ENCODE measurements around the gene FDXR. TPM values are rescaled to one million over a fixed set of nuclear protein-coding genes. Genes with fewer than 3 reads are reported as not detected.

FDXR gene
- total and polyA plus RNA-seq, 9 of the 15 experiments (the other 6 are each of a cell fraction or from before 2014, with no cell fraction given): 0.89 to 70.7 (median 30.9) TPM

- 0 out of 2 replicates have a peak, but pooled peaks have one; percentile 49 for TF ChIP-seq ARID4B (CRISPR knock-in tag; IDR thresholded peaks at IDR 0.05)
- TF ChIP-seq CREB3L1 (IDR thresholded peaks at IDR 0.05; ENCODE audit: borderline replicate concordance, low read depth): no peak
- no peak for TF ChIP-seq RNF2 (IDR thresholded peaks at IDR 0.05)
- no peak for TF ChIP-seq ARID2 (IDR thresholded peaks at IDR 0.05)
- TF ChIP-seq CBFA2T2 (conservative IDR thresholded peaks at IDR 0.05): no peak
- no peak for TF ChIP-seq MAFK (IDR thresholded peaks at IDR 0.05; ENCODE audit: low read length)
- 0 out of 2 replicates have a peak, but pooled peaks have one; percentile 2 for TF ChIP-seq VEZF1 (CRISPR knock-in tag; IDR thresholded peaks at IDR 0.05)
- TF ChIP-seq NEUROD1 (IDR thresholded peaks at IDR 0.05; ENCODE audit: borderline replicate concordance, low read depth, low read length, partially characterized antibody): no peak
- no peak for TF ChIP-seq TFAP4 (CRISPR knock-in tag; IDR thresholded peaks at IDR 0.05; ENCODE audit: borderline replicate concordance)
- no peak; a peak in 1 of 4 replicates for TF ChIP-seq NONO (IDR thresholded peaks at IDR 0.05; ENCODE audit: low read depth in 2 of 2, low read length in 1 of 2)
- TF ChIP-seq SRF (CRISPR knock-in tag; IDR thresholded peaks at IDR 0.05): no peak
- no peak for TF ChIP-seq ZFP30 (CRISPR knock-in tag; IDR thresholded peaks at IDR 0.05; ENCODE audit: borderline replicate concordance)
- TF ChIP-seq USF2 (CRISPR knock-in tag; IDR thresholded peaks at IDR 0.05): no peak
- TF ChIP-seq SUPT5H (IDR thresholded peaks at IDR 0.05): peak; percentile 92
- 0 out of 2 replicates have a peak, but pooled peaks have one; percentile 2 for TF ChIP-seq THRB (CRISPR knock-in tag; conservative IDR thresholded peaks at IDR 0.05)
- no peak for TF ChIP-seq ZNF584 (CRISPR knock-in tag; IDR thresholded peaks at IDR 0.05; ENCODE audit: low read depth)
These were observed at the start of gene FDXR (continued) for GRCh38 chr17:74872313-74873036.
